ENCODE data around the gene MICAL3.

DNA sequence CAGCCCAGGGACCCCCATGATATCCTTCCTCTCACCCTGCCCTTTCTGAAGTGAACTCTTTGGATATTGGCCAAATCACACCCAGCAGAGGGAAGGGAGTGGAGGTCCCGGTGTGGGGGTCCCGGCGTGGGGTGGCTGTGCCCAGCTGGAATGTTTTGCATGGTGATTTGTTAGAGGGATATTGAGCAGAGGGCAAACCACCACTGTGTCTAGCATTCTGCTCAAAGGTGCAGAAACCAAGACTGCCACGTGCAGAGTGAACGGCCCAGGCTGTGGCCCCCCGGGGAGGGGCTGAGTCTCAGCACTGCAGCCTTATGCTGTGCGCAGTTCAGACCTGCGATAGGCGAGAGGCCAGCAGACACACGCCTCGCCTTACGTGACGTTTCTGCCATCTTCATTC, 242.2 kb downstream of the MICAL3 start:
- TF ChIP-seq TAF1 (IDR thresholded peaks at IDR 0.05; ENCODE audit: borderline replicate concordance, insufficient read depth, low read length) (no peak), POLR2AphosphoS5 (IDR thresholded peaks at IDR 0.05; ENCODE audit: low read depth, low read length) (no peak), SIN3A (IDR thresholded peaks at IDR 0.05; ENCODE audit: borderline replicate concordance, insufficient read depth, low read length) (no peak), FOXP2 (optimal IDR thresholded peaks at IDR 0.05; ENCODE audit: borderline replicate concordance, extremely low read depth, extremely low read length, insufficient read depth) (no peak)
- TF ChIP-seq, protein P1, sequence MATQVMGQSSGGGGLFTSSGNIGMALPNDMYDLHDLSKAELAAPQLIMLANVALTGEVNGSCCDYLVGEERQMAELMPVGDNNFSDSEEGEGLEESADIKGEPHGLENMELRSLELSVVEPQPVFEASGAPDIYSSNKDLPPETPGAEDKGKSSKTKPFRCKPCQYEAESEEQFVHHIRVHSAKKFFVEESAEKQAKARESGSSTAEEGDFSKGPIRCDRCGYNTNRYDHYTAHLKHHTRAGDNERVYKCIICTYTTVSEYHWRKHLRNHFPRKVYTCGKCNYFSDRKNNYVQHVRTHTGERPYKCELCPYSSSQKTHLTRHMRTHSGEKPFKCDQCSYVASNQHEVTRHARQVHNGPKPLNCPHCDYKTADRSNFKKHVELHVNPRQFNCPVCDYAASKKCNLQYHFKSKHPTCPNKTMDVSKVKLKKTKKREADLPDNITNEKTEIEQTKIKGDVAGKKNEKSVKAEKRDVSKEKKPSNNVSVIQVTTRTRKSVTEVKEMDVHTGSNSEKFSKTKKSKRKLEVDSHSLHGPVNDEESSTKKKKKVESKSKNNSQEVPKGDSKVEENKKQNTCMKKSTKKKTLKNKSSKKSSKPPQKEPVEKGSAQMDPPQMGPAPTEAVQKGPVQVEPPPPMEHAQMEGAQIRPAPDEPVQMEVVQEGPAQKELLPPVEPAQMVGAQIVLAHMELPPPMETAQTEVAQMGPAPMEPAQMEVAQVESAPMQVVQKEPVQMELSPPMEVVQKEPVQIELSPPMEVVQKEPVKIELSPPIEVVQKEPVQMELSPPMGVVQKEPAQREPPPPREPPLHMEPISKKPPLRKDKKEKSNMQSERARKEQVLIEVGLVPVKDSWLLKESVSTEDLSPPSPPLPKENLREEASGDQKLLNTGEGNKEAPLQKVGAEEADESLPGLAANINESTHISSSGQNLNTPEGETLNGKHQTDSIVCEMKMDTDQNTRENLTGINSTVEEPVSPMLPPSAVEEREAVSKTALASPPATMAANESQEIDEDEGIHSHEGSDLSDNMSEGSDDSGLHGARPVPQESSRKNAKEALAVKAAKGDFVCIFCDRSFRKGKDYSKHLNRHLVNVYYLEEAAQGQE (IDR thresholded peaks at IDR 0.05; ENCODE audit: insufficient read depth in 1 of 2, low read depth in 2 of 2, low read length in 2 of 2) = no peak

Measured in PFSK-1 (cell line).